Upper lobe of left lung (tissue), 6 donors: ENCODE data around the gene FGF12. TPM values are rescaled to one million over a fixed set of nuclear protein-coding genes. Genes with fewer than 3 reads are reported as not detected.
"Not testable (repeated sequence)": the region's sequence is repeated elsewhere in the genome, so short reads cannot be mapped to it uniquely, and the experiment has no call there.

ENCODE experiments used
- ATAC-seq, 2 donors: fragments of 200-7000 bp; cut with Tn5 transposase; one replicate each; pipeline ENCODE4 v1.9.1; 2022; ENCODE audit warnings: mild to moderate bottlenecking in 2 of 2, moderate library complexity in 2 of 2; ENCODE audit not compliant: low FRiP score in 2 of 2
- DNase-seq, 2 donors: peaks; one replicate each; pipeline ENCODE4 v3.0.0-alpha.2; 2019 to 2020
- H3K27ac ChIP-seq, 4 donors: fragments of 200-600 bp; sonication (generic); one replicate each; pipeline ENCODE4 v1.5.1; 2016 to 2019
- H3K27me3 ChIP-seq, 4 donors: fragments of 200-600 bp; sonication (generic); one replicate each; pipeline ENCODE4 v1.5.1; 2017 to 2019
- H3K36me3 ChIP-seq, 4 donors: fragments of 200-600 bp; sonication (generic); one replicate each; pipeline ENCODE4 v1.5.1; 2016 to 2019
- H3K4me1 ChIP-seq, 4 donors: fragments of 200-600 bp; sonication (generic); one replicate each; pipeline ENCODE4 v1.5.1; 2018 to 2019
- H3K4me3 ChIP-seq, 4 donors: fragments of 200-600 bp; sonication (generic); one replicate each; pipeline ENCODE4 v1.5.1; 2017 to 2019; ENCODE audit warnings: mild to moderate bottlenecking in 2 of 4, moderate library complexity in 1 of 4
- H3K9me3 ChIP-seq, 4 donors: fragments of 200-600 bp; sonication (generic); one replicate each; pipeline ENCODE4 v1.5.1; 2018 to 2019
- CTCF ChIP-seq, 6 experiments: fragments of 450-650 bp in 4 of 6; fragments of 200-600 bp in 2 of 6; sonication (generic) in 2 of 6; IDR thresholded peaks; one replicate each; pipeline ENCODE4 v1.5.1; 2016 to 2019; ENCODE audit warnings: antibody characterized with exemption in 6 of 6
- EP300 ChIP-seq, 4 donors: sonication (generic); formaldehyde crosslinking; IDR thresholded peaks; one replicate each; pipeline ENCODE4 v1.5.1; 2017; ENCODE audit warnings: antibody characterized with exemption in 4 of 4, control low read depth in 2 of 4
- POLR2A ChIP-seq, 4 donors: fragments of 450-650 bp; IDR thresholded peaks; one replicate each; pipeline ENCODE4 v1.5.1; 2016 to 2017; ENCODE audit warnings: antibody characterized with exemption in 4 of 4, mild to moderate bottlenecking in 2 of 4
- POLR2AphosphoS5 ChIP-seq, 2 donors: sonication (generic); formaldehyde crosslinking; IDR thresholded peaks; one replicate each; pipeline ENCODE4 v1.5.1; 2017; ENCODE audit warnings: antibody characterized with exemption in 2 of 2
- WGBS, 2 donors: methylation state at CpG; one replicate each; pipeline ENCODE4 v1.1.5; 2017 to 2018; 5-methylcytosine and 5-hydroxymethylcytosine counted together
- total RNA-seq, 6 donors: library from RNA; depleted of rRNA in 4 of 6; stranded (reverse); fragments of >200 nt in 4 of 6; gene quantifications; one replicate each; pipeline versions ENCODE4 v1.1.0 to v1.2.1, GENCODE V29; 2016 to 2021
- donor health status: DM: no; HTN: no; CAD: no; lungs with moderate emphysema.
- donor health status: DM: no; HTN: yes; CAD: no; lungs with severe emphysema.

FGF12 gene
- total RNA-seq, 6 donors from 2014 or later = 0.83 to 5.3 (median 2.2) TPM

DNA sequence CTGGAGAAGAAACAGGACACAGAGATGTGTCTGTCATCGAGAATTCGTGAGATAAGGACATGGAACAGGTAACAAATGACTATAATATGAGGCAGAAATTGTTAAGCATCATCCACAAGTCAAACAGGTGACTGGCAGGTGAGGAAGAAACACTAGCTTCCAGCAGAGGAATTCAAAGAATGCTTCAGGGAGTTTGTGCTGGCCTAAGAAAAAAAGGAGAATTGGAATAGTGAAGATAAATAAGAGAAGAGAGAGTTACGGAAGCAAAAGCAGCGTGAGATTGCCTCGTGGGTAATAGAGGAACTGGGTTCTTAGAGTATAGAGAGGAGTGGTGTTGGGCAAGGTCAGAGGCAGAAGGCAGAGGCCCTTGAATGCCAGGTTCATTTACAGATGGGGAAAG, 22.9 kb upstream of the FGF12 start:
- no peak for ATAC-seq
- WGBS, 2 donors = 51 to 64% methylated on average over 5 of the region's 5 CpGs
- no peaks in the 10 kb centered on the region for H3K9me3 ChIP-seq

GRCh38 chr3:192747746-192748145, 20.4 kb upstream of the FGF12 start:
- H3K27ac ChIP-seq = no peak overlapping the region
- DNase-seq (no peak), ATAC-seq (no peak)
- no peaks in the 10 kb centered on the region for H3K36me3 ChIP-seq
- H3K4me1 ChIP-seq = no peaks in the 10 kb centered on the region
- TF ChIP-seq POLR2A (IDR thresholded peaks at IDR 0.05) (no peak), CTCF (IDR thresholded peaks at IDR 0.05) (no peak), EP300 (IDR thresholded peaks at IDR 0.05) (no peak), POLR2AphosphoS5 (IDR thresholded peaks at IDR 0.05) (no peak)
- H3K9me3 ChIP-seq = no peaks in the 10 kb centered on the region
- no peaks in the 10 kb centered on the region for H3K27me3 ChIP-seq
- 49 to 53% methylated on average over 3 of the region's 3 CpGs for WGBS, 2 donors
- no peak overlapping the region for H3K4me3 ChIP-seq

More for the DNA sequence above, 22.9 kb upstream of the FGF12 start:
- no peak overlapping the region for H3K27ac ChIP-seq
- no peak for DNase-seq
- H3K36me3 ChIP-seq = no peaks in the 10 kb centered on the region
- no peak overlapping the region for H3K4me3 ChIP-seq
- no peak for TF ChIP-seq POLR2A (IDR thresholded peaks at IDR 0.05)
- H3K27me3 ChIP-seq = no peaks in the 10 kb centered on the region
- H3K4me1 ChIP-seq = no peaks in the 10 kb centered on the region

GRCh38 chr3:192747145-192747544, 19.8 kb upstream of the FGF12 start:
- WGBS, 2 donors = 55 to 68% methylated on average over 1 of the region's 1 CpG

GRCh38 chr3:192745150-192745549, 17.8 kb upstream of the FGF12 start:
- H3K36me3 ChIP-seq = no peaks in the 10 kb centered on the region
- H3K27ac ChIP-seq = no peak overlapping the region
- H3K4me1 ChIP-seq = no peaks in the 10 kb centered on the region
- no peaks in the 10 kb centered on the region for H3K9me3 ChIP-seq
- no peak for TF ChIP-seq CTCF (IDR thresholded peaks at IDR 0.05)
- no peak for TF ChIP-seq EP300 (IDR thresholded peaks at IDR 0.05)
- TF ChIP-seq POLR2AphosphoS5 (IDR thresholded peaks at IDR 0.05) = no peak
- TF ChIP-seq POLR2A (IDR thresholded peaks at IDR 0.05) = no peak
- H3K4me3 ChIP-seq = no peak overlapping the region
- DNase-seq (no peak), ATAC-seq (no peak)
- no peaks in the 10 kb centered on the region for H3K27me3 ChIP-seq
- WGBS, 2 donors = 78 to 91% methylated on average over 4 to 7 of the region's 7 CpGs

More at GRCh38 chr3:192747145-192747544, 19.8 kb upstream of the FGF12 start:
- no peaks in the 10 kb centered on the region for H3K9me3 ChIP-seq
- H3K27me3 ChIP-seq = no peaks in the 10 kb centered on the region
- ATAC-seq (no peak), DNase-seq (no peak)
- H3K4me1 ChIP-seq = no peaks in the 10 kb centered on the region
- no peak overlapping the region for H3K27ac ChIP-seq
- no peaks in the 10 kb centered on the region for H3K36me3 ChIP-seq
- no peak overlapping the region for H3K4me3 ChIP-seq
- TF ChIP-seq POLR2A (IDR thresholded peaks at IDR 0.05) (no peak), POLR2AphosphoS5 (IDR thresholded peaks at IDR 0.05) (no peak), EP300 (IDR thresholded peaks at IDR 0.05) (no peak), CTCF (IDR thresholded peaks at IDR 0.05) (no peak)

DNA sequence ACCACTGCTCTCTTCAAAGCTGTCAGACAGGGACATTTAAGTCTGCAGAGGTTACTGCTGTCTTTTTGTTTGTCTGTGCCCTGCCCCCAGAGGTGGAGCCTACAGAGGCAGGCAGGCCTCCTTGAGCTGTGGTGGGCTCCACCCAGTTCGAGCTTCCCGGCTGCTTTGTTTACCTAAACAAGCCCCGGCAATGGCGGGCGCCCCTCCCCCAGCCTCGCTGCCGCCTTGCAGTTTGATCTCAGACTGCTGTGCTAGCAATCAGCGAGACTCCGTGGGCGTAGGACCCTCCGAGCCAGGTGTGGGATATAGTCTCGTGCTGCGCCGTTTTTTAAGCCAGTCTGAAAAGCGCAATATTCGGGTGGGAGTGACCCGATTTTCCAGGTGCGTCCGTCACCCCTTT, 17.3 kb upstream of the FGF12 start:
- H3K4me3 ChIP-seq, H3K27me3 ChIP-seq, H3K36me3 ChIP-seq, H3K27ac ChIP-seq, ATAC-seq, H3K9me3 ChIP-seq, H3K4me1 ChIP-seq: not testable (repeated sequence)
- peak in 1 of 2 donors; percentile 35 for DNase-seq
- 72% methylated on average over 16 of the region's 19 CpGs; no CpG with 5 or more reads in 1 of the 2 donors for WGBS, 2 donors

- Histone ChIP-seq H3K27ac (no peak overlapping the region), H3K4me1 (no peaks in the 10 kb centered on the region), H3K27me3 (no peaks in the 10 kb centered on the region), H3K36me3 (no peaks in the 10 kb centered on the region), H3K4me3 (no peak overlapping the region), H3K9me3 (no peaks in the 10 kb centered on the region)
- DNase-seq (no peak), ATAC-seq (no peak)
- TF ChIP-seq CTCF (IDR thresholded peaks at IDR 0.05) (no peak), EP300 (IDR thresholded peaks at IDR 0.05) (no peak)
Observed at GRCh38 chr3:192737506-192737905, 10.2 kb upstream of the FGF12 start.
